ENCODE results near the gene TNFAIP1.
A peak's percentile ranks its signal among the peaks of the same experiment; 100 is the strongest.
"Not testable (repeated sequence)": the region's sequence is repeated elsewhere in the genome, so short reads cannot be mapped to it uniquely, and the experiment has no call there.

TNFAIP1 gene

GRCh38 chr17:28335959-28336871 lies 654 bp downstream of the TNFAIP1 start:
- TF ChIP-seq CTCF (IDR thresholded peaks at IDR 0.05): no peak
- H2AFZ ChIP-seq: peak overlapping the region; percentile 90
- H3K4me2 ChIP-seq (ENCODE audit: low read length): peak overlapping the region; percentile 98
- peak overlapping the region; percentile 81 for H3K27ac ChIP-seq
- H3K9me3 ChIP-seq (ENCODE audit: control insufficient read depth, low read length): no peaks in the 10 kb centered on the region
- H3K4me1 ChIP-seq: no peaks in the 10 kb centered on the region
- H3K36me3 ChIP-seq (ENCODE audit: control insufficient read depth, insufficient read depth, low read length): no peaks in the 10 kb centered on the region
- peak overlapping the region; percentile 97 for H3K4me3 ChIP-seq (ENCODE audit: low read depth, low read length)
- H3K79me2 ChIP-seq: peaks cover 33% of the 10 kb centered on the region
- H3K9ac ChIP-seq: peak overlapping the region; percentile 16
- no peaks in the 10 kb centered on the region for H3K27me3 ChIP-seq (ENCODE audit: control insufficient read depth, insufficient read depth, low read length)

GRCh38 chr17:28338056-28338768 lies 2.7 kb downstream of the TNFAIP1 start:
- H3K4me3 ChIP-seq (ENCODE audit: low read depth, low read length): no peak overlapping the region
- peak overlapping the region; percentile 66 for H3K27ac ChIP-seq
- H3K9ac ChIP-seq: no peak overlapping the region

GRCh38 chr17:28338769-28339212 lies 3.2 kb downstream of the TNFAIP1 start:
- H3K4me1 ChIP-seq; H3K9ac ChIP-seq; H2AFZ ChIP-seq; H3K36me3 ChIP-seq (ENCODE audit: control insufficient read depth, insufficient read depth, low read length); H3K4me3 ChIP-seq (ENCODE audit: low read depth, low read length); H3K9me3 ChIP-seq (ENCODE audit: control insufficient read depth, low read length); H3K4me2 ChIP-seq (ENCODE audit: low read length); H3K27me3 ChIP-seq (ENCODE audit: control insufficient read depth, insufficient read depth, low read length): not testable (repeated sequence)
- Histone ChIP-seq H3K79me2 (peaks cover 27% of the 10 kb centered on the region), H3K27ac (peak overlapping the region; percentile 24)

More at GRCh38 chr17:28338056-28338768, 2.7 kb downstream of the TNFAIP1 start:
- Histone ChIP-seq H3K4me1 (no peaks in the 10 kb centered on the region), H3K79me2 (peaks cover 31% of the 10 kb centered on the region), H3K27me3 (ENCODE audit: control insufficient read depth, insufficient read depth, low read length) (no peaks in the 10 kb centered on the region), H3K4me2 (ENCODE audit: low read length) (no peak overlapping the region), H3K36me3 (ENCODE audit: control insufficient read depth, insufficient read depth, low read length) (no peaks in the 10 kb centered on the region), H2AFZ (no peak overlapping the region), H3K9me3 (ENCODE audit: control insufficient read depth, low read length) (no peaks in the 10 kb centered on the region)
- TF ChIP-seq CTCF (IDR thresholded peaks at IDR 0.05): no peak

DNA sequence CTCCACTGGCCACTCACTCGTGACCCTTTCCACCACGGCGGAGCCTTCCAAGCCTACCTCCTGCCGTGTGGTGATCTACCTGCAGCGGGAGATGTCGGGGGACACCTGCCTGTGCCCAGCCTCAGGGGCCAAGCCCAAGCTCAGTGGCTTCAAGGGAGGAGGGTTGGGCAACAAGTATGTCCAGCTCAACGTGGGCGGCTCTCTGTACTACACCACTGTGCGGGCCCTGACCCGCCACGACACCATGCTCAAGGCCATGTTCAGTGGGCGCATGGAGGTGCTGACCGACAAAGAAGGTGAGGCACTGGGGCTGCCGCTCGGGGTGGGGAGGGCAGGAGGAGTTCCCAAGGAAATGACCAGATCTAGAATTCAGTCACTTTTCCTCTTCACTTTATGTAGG lies 3.9 kb downstream of the TNFAIP1 start:
- Histone ChIP-seq H2AFZ (no peak overlapping the region), H3K9ac (no peak overlapping the region), H3K4me1 (no peaks in the 10 kb centered on the region), H3K27ac (no peak overlapping the region), H3K79me2 (peaks cover 20% of the 10 kb centered on the region), H3K4me2 (ENCODE audit: low read length) (no peak overlapping the region), H3K36me3 (ENCODE audit: control insufficient read depth, insufficient read depth, low read length) (no peaks in the 10 kb centered on the region), H3K4me3 (ENCODE audit: low read depth, low read length) (no peak overlapping the region), H3K27me3 (ENCODE audit: control insufficient read depth, insufficient read depth, low read length) (no peaks in the 10 kb centered on the region), H3K9me3 (ENCODE audit: control insufficient read depth, low read length) (no peaks in the 10 kb centered on the region)
- TF ChIP-seq CTCF (IDR thresholded peaks at IDR 0.05): no peak

DNA sequence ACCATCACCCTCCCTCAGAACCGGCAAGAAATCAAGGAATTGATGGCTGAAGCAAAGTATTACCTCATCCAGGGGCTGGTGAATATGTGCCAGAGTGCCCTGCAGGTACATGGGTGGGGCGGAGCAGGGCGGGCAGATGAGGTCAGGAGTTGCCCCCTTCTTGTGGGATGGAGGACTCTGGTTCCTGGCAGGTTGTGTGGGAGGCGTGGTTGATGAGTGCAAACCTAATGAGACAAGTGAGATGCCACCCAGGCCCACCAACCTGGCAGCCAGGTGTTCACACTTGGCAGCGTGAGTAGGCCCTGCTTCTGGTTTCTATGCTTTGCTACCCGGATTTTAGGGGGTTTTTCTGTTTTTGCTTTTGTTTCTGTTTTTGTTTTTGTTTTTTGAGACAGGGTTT lies 4.8 kb downstream of the TNFAIP1 start:
- no peak overlapping the region for H3K4me3 ChIP-seq (ENCODE audit: low read depth, low read length)
- no peaks in the 10 kb centered on the region for H3K36me3 ChIP-seq (ENCODE audit: control insufficient read depth, insufficient read depth, low read length)
- no peaks in the 10 kb centered on the region for H3K27me3 ChIP-seq (ENCODE audit: control insufficient read depth, insufficient read depth, low read length)
- TF ChIP-seq CTCF (IDR thresholded peaks at IDR 0.05): no peak
- H3K9me3 ChIP-seq (ENCODE audit: control insufficient read depth, low read length): no peaks in the 10 kb centered on the region
- H3K27ac ChIP-seq: no peak overlapping the region
- peaks cover 13% of the 10 kb centered on the region for H3K79me2 ChIP-seq
- no peak overlapping the region for H2AFZ ChIP-seq
- H3K4me1 ChIP-seq: peaks cover 3% of the 10 kb centered on the region
- H3K4me2 ChIP-seq (ENCODE audit: low read length): no peak overlapping the region
- no peak overlapping the region for H3K9ac ChIP-seq
